ENCODE measurements around the gene JMJD1C.
"Not testable (repeated sequence)": the region's sequence is repeated elsewhere in the genome, so short reads cannot be mapped to it uniquely, and the experiment has no call there.

The JMJD1C gene

DNA sequence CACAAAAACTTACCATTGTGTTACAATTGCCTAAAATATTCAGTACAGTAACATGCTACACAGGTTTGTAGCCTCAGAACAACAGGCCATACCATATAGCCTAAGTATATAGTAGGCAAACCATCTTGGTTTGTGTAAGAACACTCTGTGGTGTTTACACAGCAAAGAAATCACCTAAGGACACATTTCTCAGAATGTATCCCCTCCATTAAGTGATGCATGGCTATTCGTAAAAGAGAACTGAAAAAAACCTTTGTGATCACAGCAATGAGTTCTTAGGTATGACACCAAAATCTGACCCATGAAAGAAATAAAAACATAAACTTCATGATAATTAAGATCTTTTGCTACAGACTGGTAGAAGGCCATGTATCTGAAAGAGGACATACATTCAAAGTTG lies 121.5 kb downstream of the JMJD1C start:
- DNase-seq = no peak

DNA sequence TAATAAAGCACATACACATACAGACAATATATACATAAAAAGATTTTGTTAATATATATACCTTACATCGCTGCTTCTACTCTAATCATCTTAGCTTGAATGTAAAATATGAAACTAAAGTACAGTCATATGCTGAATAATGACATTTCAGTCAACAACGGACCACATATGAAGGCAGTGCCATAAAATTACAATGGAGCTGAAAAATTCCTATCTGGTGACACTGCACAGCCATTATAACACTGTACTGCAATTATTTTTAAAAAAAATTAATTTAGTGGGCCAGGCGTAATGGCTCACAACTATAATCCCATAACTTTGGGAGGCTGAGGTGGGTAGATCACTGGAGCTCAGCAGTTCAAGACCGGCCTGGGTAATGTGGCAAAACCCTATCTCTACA lies 122.3 kb downstream of the JMJD1C start:
- DNase-seq = no peak

DNA sequence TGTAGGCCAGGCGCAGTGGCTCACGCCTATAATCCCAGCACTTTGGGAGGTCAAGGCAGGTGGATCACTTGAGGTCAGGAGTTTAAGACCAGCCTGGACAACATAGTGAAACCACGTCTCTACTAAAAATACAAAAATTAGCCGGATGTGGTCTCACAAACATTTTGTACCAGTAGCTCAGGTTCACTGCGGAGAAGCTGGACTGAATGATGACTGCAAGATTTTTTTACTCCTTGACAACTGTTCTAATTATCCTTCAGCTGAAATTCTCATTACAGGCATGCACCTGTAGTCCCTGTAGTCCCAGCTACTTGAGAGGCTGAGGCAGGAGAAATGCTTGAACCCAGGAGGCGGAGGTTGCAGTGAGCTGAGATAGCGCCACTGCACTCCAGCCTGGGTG lies 126.1 kb downstream of the JMJD1C start:
- DNase-seq = not testable (repeated sequence)

DNA sequence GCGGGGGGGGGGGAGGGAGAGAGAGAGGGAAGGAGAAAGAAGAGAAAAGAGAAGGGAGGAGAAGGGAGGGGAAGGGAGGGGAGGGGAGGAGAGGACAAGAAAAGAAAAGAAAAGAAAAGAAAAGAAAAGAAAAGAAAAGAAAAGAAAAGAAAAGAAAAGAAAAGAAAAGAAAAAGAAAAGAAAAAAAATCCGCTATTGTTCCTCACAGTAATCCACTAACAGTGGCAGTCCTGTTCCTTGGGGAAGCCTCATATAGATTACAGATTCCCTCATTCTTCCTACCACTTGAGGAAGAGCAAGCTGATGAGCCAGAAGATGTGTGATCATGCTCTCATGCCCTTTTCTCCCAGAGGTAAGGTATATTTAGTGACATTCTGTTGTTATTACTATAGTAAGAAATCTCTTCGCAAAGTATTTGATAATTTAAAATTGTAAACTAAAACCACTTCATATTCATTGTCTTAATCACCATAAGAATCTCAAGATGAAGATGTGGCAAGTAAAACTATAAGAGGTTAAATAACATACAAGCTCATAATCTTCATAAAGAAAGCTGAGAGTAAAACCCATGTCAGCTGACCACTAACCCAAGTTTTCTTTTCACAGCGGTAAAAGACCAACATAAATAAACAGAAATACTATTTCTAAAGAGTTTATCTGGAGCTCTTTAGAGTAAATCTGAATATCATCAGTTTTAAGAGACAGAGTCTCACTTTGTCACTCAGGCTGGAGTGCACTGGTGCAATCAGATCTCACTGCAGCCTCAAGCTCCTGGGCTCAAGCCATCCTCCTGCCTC lies 128.1 kb downstream of the JMJD1C start:
- DNase-seq = no peak

DNA sequence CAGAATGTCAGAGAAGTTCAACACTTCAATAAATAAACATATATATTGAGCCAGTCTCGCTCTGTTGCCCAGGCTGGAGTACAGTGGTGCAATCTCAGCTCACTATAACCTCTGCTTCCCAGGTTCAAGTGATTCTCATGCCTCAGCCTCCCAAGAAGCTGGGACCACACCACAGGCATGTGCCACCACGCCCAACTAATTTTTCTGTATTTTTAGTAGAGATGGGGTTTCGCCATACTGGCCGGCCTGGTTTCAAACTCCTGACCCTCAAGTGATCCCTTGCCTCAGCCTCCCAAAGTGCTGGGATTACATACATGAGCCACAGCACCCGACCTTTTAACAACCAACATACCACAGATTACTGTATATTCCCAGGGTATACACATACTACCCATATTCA lies 134.2 kb downstream of the JMJD1C start:
- no peak for DNase-seq

DNA sequence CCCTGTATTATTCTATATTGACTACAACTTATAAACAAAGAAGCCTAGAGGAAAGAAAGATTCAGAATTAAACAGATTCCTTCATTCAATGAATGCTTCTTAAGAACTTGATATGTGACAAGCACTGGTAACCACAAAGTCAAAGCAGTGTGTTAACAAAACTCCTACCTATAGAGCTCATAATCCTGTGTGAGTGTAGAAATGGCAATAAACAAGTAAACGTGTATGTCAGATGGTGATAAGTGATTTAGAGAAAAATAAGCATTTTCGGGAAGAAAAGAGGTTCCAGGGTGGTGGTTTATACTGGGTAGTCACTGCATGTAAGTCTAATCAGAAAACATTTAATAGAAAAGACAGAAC lies 141.3 kb downstream of the JMJD1C start:
- no peak for DNase-seq

DNA sequence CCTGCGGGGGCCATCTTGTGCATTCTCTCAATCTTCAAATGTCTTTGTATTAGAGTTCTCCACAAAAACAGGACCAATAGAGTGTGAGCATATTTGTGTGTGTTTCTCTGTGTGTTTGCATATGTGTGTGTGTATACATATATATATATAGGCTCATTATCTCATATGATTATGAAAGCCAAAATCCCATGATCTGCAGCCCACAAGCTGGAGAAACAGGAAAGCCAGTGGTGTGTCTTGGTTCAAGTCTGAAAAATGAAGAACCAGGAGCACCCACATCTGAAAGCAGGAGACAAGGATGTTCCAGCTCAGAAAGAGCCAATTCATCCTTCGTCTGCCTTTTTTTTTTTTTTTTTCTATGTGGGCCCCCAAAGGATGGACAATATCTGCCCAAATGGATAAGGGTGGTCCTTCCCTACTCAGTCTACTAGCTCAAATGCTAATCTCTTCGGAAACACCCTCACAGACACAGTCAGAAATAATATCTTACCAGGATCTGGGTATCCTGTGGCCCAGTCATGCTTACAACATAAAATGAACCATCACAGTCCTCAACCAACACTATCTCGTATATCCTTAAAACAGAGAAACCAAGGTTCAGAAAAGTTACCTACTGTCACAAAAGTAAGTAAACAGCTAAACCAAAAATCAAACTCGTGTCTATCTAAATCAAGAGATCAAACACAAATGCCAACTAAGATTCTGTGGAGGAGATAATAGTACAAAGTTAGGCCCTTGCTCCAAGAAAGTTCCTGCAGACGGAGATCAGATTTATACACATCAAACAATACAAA lies 141.9 kb downstream of the JMJD1C start:
- DNase-seq = no peak

DNA sequence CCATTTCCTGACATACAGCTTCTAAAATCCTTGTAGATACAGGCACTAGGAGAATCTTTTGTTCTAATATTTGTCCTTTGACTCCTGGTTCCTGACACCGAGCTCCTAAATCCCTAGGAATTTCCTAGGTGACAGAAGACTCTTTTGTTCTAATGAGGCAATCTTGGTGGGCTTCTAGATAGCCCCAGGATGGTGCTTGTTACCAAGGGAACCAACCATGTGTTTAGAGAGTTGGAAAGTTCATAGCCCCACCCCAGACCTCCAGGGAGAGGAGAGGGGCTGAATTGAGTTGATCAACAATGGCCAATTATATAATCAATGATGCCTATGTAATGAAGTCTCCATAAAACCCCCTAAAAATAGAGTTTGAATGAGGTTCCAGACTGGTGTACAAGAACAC lies 145.1 kb downstream of the JMJD1C start:
- no peak for DNase-seq

DNA sequence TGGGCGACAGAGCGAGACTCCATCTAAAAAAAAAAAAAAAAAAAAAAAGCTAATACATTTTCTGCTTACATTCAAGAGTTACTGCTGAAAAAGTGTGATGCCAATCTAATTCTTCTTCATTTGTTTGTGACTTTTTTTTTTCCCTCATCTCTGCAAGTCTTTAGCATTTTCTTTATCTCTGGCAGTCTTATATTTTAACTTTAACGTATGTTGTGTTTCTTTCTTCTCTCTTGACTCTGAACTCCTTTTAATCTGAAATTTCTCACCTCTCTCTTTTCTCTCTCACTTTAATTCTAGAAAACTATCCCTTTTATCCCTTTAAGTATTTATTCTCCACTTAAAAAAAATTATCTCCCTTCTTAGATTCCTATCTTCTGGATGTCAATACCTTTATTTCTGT lies 146.5 kb downstream of the JMJD1C start:
- DNase-seq = no peak

DNA sequence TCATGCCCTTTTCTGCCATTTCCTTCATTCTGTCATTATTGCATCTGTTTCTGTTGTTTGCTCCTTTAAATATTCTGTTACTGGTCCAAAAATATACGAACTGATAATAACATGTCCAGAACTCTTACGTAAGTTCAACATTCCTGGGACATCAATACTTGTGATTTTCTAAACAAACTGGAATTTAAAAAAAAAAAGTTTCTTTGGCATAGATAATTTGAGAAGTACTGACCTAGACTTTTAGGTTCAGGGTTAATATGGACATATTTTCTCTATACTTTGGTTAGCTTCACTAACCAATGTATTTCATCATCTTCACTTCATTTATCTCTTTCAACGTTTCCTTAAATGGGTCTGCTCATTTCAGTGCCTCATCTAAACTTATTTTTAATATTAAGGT lies 147.3 kb downstream of the JMJD1C start:
- no peak for DNase-seq

DNA sequence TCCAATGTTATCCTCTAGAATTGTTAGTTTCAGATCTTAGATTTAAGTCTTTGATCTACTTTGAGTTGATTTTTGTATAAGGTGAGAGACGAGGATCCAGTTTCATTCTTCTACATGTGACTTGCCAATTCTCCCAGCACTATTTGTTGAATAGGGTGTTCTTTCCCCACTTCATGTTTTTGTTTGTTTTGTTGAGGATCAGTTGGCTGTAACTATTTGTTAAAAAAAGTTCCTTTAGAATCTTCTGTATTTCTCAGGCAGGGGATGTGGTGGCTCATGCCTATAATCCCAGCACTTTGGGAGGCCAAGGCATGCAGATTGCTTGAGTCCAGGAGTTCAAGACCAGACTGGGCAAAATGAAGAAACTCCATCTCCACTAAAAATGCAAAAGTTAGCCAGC lies 151.8 kb downstream of the JMJD1C start:
- no peak for DNase-seq

DNA sequence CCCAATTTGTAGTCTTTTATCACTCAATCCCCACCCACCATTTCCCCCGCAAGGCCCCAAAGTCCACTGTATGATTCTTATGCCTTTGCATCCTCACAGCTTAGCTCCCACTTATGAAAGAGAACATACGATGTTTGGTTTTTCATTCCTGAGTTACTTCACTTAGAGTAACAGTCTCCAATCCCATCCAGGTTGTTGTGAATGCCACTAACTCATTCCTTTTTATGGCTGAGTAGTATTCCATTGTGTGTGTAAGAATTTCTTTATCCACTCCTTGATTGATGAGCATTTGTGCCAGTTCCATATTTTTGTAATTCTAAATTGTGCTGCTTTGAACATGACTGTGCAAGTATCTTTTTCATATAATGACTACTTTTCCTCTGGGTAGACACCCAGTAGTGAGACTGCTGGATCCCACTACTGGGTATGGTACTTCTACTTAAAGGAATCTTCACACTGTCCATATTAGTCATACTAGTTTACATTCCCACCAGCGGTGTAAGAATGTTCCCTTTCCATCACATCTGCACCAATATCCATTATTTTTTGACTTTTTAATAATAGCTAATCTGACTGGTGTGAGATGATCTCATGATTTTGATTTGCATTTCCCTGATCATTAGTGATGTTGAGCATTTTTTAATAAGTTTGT lies 152.6 kb downstream of the JMJD1C start:
- DNase-seq = no peak

DNA sequence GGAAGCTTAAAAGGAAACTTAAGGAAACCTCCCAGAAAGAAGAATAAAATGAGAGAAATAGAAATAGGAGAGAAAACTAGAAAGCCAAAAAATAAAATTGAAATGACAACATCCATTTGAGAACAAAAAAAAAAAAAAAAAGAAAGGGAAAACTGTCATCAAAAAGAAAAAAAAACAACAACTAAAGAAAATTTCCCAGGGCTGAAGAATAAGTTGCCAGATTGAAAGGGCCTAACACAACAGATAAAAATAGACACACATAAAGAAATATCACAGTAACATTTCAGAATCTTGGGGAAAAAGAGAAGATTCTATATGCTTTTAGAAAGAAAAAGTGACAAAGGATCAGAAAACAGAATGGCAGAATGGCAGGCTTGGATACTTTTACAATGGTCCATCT lies 157.1 kb downstream of the JMJD1C start:
- DNase-seq = no peak

DNA sequence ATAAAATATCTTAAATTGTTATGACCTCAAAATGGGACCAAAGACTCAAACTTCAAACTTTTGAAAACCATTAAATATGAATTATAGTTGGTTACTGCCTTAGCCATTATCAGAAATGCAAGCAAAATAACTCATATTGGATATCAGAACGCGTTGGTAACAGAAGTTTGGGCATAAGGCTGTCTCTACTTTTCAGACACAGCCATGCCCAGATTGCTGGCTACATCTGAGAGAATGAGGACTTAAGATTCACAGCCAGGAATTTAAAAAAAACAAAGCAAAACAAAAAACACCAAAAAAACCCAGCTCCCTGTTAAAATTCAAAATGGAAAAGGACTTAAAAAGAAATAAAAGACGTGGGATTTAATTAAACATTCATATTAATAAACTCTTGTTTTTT lies 161.6 kb downstream of the JMJD1C start:
- DNase-seq = no peak

DNA sequence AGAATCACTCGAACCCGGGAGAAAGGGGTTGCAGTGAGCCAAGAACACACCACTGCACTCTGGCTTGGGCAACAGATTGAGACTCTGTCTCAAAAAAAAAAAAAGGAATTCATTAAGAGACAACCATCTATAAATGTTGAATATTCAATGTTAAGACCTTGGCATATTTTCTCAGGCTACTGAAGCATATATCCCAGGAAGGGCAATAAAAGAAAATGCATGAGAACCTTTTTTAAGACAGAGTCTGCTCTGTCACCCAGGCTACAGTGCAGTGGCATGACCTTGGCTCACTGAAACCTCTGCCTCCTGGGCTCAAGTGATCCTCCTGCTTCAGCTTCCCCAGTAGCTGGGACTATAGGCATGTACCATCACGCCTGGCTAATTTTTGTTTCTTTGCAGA lies 165.0 kb downstream of the JMJD1C start:
- no peak for DNase-seq

DNA sequence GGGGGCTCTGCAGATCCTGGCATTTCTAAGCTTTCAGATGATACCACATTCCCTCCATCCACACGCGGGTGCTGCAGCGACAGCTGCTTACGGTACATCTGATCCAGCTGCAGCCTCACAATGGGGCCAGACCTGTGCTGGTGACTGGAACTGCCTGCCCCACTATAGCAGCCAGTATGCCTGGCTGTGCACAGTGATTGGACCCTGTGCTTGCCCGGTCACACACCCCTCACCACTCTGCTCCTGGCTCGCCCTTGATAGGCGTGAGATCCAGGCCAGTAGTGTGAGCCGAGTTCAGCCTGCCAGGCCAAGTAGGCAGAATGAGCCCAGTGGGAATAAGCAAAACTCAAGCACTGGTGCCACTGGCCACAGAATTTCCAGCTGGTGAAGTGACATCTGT lies 167.8 kb downstream of the JMJD1C start:
- no peak for DNase-seq

DNA sequence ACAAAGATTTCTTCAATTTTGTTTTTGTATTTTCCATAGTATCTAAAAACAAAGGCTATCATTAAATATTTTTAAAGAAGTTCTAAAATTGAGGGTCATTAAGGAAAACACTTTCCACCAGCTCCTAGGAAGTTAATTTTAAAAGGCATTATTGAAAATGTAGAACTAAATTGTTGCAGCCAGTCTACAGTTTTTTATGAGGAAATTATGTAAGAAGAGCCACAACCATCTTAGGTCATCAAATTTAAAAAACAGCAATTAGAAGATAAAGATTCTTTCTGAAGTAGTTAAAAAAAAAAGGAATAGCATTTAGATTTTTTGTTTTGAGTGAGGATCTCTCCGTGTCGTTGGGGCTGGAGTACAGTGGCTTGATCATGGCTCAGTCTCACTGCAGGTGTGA lies 171.0 kb downstream of the JMJD1C start:
- DNase-seq = no peak

DNA sequence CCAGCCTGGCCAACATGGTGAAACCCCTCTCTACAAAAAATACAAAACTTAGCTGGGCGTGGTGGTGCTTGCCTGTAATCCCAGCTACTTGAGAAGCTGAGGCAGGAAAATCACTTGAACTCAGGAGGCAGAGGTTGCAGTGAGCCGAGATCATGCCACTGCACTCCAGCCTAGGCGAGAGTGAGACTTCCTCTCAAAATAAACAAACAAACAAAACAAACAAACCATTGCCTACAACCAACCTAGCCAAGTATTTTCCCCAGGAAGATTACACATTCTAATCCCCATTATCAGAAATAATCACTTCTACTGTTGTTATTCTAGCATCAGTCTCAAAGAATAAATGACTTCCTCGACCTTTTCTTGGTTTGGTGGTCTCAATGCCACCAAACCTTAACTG lies 172.9 kb downstream of the JMJD1C start:
- DNase-seq = not testable (repeated sequence)

DNA sequence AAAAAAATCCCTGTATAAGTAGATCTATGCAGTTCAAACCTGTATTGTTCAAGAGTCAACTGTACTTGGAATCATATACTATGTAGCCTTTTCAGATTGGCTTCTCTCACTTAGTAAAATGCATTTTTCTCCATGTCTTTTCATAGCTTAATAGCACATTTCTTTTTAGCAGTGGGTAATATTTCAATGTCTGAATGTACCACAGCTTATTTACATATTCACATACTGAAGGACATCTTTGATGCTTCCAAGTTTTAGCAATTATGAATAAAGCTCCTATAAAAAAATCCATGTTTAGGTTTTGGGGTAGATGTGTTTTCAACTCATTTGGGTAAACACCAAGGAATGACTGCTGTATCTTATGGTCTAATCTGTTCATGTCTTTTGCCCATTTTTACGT lies 177.6 kb downstream of the JMJD1C start:
- no peak for DNase-seq

DNA sequence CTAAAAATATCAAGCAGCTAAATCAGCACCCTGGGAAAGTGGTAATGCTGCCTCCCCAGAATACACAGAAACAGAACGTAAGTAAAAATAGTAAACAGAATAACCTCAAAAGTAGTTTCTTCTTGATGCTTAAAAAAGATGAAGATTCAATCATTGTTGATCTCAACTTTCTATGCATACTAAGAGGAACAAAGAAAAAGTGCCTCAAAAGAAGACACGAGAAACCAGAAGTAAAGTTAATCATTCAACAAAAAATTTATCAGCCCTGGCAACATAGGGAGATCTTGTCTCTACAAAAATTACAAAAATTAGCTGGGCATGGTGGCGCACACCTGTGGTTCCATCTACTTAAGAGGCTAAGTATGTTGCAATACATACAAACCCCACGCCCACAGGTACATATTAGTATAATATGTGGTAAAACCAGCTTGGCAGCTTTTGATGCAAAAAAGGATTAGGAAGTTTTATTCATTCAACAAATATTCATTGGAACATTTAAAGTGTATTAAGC lies 179.0 kb downstream of the JMJD1C start:
- no peak for DNase-seq

DNA sequence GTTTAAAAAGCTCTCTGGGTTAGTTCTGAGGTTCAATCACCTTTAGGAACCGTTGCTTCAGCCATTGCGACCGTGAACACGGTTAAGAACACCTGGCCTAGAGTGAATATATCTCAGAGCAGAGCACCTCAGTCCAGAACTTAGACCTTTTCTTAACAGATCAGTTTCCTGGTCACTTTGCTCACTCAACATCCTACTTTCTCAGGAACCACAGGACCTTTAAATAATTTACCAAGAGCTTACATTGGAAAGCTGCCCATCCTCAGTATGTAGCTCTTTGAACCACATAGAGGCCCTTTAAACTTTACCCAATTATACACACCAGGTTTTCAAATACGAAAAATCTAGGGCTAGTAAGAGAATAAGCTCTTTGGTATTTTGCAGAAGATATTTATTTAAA lies 179.4 kb downstream of the JMJD1C start:
- DNase-seq = no peak

DNA sequence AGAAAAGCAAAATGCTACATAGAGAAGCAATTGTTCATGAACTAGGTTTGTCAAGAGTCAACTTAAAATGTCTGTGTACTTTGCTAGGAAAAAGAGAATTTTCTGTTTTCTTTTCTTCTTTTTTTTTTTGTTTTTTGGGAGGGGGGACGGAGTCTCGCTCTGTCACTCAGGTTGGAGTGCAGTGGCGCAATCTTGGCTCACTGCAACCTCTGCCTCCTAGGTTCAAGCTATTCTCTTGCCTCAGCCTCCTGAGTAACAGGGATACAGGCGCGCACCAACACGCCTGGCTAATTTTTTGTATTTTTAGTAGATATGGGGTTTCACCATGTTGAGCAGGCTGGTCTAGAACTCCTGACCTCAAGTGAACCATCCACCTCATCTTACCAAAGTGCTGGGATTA lies 181.9 kb downstream of the JMJD1C start:
- not testable (repeated sequence) for DNase-seq

DNA sequence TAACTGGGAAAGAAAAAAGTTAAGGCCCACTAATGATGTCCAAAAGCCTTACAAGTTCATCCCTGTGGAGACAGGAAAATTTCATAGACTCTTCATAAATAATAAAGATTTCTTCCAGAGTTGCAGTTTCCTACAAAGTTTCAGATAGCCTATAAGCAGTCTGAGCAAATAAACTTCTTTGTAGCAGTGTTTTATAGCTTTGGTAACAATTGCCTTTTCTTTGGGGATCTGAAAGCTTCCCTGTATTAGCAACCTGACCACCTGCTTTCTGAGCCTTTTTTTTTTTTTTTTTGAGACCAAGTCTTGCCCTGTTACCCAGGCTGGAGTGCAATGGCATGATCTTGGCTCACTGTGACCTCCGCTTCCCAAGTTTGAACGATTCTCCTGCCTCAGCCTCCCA lies 182.7 kb downstream of the JMJD1C start:
- no peak for DNase-seq

DNA sequence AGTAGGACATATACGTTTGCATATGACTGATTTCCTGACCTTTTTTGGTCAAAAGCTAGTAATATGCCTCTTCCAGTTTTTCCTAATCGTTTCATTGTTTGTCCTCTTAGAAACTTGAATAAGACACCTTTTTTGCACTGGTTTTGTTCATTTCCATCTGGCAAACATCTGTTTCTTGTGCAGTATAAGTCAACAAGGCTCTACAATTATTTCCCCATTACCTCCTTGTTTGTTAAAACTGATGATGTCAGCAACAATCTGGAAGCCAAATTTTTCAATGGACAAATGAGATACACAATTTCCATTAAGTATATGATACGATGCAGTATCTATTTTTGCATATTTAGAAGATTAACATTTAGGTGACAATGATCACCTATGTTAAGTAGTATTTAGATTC lies 183.8 kb downstream of the JMJD1C start:
- DNase-seq = no peak

All from activated CD4-positive, CD25-positive, alpha-beta regulatory T cell treated with anti-CD3 and anti-CD28 coated beads, Interleukin-2, amount 50 U/mL, for 72 hours (primary cell).